COLO829 (cell line): ENCODE data around the gene PLSCR2.
"Not testable (repeated sequence)": the region's sequence is repeated elsewhere in the genome, so short reads cannot be mapped to it uniquely, and the experiment has no call there.

ENCODE experiments used
- DNase-seq: peaks from one replicate; pipeline ENCODE4 v3.0.0; 2012; ENCODE audit warnings: low spot score

The PLSCR2 gene, protein sequence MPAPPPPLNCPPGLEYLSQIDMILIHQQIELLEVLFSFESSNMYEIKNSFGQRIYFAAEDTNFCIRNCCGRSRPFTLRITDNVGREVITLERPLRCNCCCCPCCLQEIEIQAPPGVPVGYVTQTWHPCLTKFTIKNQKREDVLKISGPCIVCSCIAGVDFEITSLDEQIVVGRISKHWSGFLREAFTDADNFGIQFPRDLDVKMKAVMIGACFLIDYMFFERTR

DNA sequence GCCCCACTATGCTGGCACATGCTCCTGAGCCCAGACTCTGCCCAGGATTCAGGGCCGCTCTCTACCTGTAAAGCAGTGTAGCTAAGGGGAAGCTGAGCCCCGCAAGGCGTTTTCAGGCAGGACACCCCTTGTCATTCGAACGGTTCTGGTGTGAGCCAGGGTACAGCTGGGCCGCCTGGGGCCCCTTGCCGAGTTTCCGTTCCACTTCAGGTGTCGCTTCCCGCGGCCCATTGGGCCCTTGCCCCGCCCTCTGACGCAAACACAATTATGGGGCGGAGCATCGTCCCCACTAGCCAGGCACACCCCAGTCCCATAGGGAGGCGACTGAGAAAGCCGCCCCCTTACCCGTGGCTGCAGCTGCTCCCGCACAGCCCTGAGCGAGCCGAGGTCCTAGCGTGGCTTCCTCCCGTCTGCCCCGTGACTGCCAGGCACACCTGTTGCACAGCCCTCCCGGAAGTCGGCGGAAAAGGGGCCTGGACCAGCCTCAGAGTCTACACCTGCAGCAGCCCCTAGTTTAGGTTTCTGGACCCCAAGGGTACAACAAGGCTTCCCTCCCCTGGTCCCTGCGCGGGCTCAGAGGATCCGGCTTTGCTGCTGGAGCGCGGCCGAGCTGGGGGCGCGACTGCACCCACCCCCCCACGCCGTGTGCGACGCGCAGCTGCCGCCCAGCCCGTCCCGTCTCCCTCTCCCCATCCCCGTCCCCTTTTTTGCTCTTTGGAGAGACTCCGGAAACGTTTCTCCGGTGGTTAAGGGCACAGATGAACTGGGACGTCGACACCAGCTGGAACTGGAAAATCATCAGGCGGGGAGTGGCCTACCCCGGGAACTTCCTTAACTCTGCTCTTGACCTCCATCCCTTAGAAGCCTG lies at the start of gene PLSCR2:
TSS of gene PLSCR2 (minus strand) at position 412 of the 868 bp plus-strand sequence. CDS start 9,657 bp downstream, outside the sequence.
- no peak for DNase-seq

DNA sequence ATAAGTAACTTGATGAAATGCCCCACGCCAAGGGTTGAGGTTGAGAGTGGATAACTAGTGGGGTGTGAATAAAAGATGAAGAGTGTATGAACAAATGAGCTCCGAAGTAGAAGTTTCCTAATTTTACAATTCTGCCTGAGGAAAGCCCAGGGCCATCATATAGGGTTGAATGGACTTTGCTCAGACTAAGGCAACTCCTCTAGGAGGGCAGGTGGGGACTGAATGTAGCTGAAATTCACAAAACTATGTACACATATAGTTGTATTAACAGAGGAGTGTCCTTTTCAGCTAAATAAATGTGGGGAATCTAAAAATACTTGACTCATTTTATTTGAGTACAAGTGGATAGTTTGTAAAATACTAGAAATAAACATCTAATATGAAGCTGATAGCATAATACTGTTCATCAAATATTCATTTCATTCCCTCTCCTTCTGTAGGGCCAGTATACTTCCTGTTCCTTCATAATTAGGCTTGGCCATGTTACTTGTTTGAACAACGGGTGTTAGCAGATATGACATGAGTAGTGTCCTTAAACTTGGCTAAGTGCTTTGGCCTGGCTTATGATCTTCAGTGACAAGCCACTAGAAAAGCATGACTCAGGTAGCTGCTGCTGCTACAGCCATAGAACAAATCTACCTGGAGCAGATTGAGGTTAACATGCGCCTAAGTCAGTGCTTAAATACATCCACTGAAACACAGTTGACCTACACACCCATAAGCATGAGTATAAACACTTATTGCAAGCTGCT lies 48.5 kb upstream of the PLSCR2 start:
- no peak for DNase-seq

DNA sequence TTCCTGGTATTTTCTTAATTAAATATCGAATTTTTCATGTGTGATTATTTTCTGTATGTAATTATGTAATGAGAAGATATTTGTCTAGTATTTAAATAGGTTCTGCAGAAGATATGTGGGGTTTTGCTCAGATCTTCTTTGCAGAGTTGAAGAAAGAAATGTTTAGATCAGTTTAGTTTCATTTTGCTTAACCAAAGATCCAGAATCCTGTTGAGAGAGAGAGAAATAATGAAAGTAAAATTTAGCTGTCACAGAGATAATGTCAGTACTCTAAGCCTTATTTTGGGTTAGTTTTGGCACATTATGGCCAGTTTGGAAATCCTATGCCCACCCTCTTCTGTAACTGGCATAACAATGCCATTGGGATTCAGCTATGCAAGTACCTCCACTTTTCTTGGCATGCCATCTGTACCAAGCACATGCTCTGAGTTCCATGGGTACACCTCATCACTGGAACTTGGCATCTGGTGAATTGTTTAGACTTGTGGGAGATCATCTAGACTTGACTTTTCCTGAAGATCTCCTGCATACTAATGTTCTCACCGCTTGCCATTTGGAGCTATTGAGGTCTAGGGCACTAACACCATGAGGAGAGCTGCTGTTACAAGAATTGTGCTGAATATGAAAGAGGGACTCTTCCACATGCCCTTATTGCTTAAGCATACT lies 44.2 kb upstream of the PLSCR2 start:
- no peak for DNase-seq

DNA sequence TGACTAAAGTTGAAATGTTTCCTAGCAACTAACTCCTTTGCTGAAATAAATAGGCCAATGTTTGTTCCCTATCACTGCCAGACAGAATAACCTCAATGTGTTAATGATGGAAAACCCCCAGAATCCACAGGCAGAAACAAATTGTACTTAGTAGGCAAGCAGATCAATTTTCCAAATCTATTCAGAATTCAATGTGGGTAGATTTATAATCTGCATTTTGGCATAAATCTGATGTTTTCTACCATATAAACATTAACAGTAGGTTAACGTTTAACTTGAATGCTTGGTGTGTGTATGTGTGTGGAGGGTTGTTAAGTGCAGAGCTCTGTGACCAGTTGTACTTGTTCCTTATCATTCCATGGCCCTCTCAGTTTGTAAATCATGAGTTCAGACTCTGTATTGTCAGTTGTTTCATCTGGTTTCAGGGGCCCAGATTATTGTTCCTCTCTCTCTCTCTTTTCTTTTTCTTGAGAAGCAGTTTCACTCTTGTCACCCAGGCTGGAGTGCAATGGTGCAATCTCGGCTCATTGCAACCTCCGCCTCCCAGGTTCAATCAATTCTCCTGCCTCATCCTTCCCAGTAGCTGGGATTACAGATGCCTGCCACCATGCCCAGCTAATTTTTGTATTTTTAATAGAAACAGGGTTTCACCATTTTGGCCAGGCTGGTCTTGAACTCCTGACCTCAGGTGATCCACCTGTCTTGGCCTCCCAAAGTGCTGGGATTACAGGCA lies 42.2 kb upstream of the PLSCR2 start:
- DNase-seq: no peak

DNA sequence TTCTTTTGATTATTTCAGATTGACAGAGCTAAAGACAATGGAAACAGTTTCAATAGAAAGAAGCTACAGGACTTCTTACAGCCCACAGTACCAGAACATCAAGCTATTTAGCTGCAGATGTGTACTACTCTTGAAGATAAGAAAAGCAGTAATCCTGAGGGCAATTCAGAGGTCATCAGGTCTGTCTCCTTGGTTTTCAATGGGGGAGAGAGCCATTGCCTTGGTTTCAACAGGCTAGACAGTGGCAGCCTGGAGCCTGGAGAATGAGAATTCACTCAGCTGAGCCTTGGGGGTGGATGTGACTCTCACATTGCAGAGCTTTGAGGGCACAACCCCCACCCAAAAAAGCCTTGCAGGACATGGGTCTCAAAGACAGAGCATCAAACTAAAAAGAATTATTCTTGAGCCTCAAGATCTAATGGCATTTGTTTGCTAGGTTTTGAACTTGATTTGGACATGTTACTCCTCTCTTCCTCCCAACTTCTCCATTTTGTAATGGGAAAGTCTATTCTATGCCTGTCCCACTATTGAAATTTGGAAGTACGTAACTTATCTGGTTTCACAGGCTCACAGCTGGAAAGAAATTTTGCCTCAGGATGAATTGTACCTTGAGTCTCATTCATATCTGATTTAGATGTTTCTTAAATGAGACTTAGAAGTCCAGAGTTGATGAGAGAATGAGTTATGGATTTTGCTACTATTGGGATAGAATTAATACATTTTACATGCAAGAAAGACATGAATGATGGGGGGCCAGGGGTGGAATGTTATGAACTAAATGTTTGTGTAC lies 38.2 kb upstream of the PLSCR2 start:
- DNase-seq: no peak

DNA sequence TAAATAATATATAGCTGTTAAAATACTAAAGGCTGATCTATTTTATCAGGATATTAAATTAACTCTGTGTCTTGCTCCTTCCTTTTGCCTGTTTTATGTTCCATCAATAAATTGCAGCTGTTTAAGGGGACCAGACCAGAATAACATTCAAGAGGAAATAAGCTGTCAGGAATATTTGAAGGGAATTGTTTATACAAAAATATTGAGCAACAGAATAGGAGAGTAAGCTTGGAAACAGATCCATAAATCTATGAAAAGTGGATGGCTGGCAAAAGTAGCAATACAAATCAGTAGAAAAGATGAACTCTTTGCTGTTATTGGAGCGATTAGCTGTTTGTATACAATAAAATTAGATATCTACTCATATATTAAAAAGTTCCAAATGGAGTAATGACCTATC lies 36.2 kb upstream of the PLSCR2 start:
- no peak for DNase-seq

DNA sequence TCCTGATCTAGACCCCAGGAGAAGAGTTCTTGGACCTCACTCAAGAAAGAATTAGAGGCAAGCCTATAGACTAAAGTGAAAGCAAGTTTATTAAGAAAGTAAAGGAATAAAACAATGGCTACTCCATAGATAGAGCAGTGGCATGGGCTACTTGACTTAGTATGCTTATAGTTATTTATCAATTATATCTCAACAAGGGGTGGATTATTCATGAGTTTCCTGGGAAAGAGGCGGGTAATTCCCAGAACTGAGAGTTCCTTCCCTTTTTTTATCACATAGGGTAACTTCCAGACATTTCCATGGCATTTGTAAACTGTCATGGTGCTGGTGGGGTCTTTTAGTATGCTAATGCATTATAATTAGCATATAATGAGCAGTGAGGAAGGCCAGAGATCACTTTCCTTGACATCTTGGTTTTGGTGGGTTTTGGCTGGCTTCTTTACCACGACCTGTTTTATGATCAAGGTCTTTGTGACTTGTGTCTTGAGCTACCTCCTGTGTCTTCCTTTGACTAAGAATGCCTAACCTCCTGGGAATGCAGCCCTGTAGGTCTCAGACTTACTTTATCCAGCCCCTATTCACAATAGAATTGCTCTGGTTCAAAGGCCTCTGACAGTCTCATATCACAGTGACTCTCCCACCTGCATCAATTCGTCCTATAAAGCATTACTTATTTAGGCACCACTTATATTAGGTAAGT lies 35.3 kb upstream of the PLSCR2 start:
- no peak for DNase-seq

DNA sequence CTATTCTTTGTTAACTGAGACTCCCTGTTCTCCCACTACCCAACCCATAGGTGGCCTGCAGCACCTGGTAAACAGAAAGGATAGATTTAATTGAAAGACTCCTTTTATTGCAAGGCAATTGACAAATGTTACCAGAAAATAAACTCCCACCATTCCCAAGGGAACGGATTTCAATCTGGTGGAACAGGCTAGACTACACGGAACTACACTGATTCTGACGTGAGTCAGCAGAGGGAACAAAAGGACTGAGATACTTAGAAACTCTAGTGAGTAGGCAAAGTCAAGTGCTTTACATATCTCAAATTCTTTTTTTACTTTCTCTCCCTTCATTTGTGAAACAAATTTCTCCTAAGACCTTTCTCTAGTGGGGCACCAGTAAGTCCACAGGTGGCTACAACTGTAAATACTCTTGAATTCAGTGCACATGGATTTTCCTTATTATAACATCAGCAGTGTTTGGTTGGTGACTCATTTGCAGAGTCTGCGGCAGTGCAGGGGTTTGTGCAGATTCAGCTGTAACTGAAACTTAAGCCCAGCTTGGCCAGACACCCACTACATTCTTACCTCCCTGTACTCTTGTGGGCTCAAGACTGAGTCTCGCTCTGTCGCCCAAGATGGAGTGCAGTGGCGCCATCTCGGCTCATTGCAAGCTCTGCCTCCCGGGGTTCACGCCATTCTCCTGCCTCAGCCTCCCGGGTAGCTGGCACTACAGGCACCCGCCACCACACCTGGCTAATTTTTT lies 34.3 kb upstream of the PLSCR2 start:
- peak; percentile 42 for DNase-seq

DNA sequence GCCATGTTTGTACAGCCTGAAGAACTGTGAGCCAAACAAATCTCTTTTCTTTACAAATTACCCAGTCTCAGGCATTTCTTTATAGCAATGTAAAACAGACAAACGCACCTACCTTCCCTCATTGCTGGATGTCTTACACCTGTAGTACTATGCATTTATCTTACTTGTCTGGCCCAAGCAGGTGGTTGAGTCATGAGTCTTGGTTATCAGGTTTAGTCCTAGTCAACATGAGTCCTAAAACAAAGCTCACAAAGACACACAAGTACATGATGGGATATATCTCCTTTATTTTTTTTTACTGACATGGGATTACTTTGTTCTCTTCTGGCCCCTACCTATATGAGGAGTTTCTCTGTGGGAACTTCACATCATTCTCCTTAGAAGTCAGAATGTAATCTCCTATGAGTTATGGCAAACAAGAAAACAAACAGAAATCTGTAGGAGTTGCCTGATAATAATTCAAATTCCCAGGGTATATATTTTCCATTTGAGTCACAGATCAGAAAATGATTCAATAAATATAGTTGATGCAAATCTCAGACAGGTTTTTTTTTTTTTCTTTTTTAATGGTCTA lies 33.6 kb upstream of the PLSCR2 start:
- DNase-seq: no peak

DNA sequence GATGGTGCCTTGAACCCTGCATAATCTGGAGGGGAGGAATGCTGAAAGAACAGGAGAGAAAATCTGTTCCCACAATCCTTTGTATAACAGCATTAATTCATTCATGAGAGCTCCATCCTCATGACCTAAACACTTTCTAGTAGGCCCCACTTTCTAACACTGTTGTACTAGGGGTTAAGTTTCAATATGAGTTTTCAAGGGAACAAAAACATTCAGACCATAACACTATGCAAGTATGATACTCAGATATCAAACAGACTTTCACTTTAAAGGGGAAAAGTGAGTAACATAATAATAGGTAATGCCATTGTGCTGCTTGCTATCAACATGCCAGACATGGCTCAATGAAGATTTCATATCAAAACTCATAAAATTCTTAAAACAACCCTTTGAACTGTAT lies 32.4 kb upstream of the PLSCR2 start:
- no peak for DNase-seq

DNA sequence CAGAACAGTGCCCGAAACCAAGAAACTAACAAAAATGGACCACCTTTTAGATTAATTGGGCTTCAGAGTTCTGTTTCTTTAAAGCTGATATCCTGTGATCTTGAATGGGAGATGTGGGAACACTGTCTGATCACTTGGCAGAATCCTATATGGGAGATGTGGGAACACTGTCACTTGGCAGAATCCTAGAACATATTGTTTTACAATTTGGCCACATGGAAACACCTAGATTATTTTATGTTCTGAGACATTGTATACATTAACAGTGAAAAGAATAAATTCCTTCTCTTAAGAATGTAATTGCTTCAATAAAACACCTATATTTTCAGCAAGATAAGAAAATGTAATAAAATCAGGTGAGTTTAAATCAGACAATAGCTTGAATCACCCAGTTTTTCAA lies 30.3 kb upstream of the PLSCR2 start:
- DNase-seq: no peak

DNA sequence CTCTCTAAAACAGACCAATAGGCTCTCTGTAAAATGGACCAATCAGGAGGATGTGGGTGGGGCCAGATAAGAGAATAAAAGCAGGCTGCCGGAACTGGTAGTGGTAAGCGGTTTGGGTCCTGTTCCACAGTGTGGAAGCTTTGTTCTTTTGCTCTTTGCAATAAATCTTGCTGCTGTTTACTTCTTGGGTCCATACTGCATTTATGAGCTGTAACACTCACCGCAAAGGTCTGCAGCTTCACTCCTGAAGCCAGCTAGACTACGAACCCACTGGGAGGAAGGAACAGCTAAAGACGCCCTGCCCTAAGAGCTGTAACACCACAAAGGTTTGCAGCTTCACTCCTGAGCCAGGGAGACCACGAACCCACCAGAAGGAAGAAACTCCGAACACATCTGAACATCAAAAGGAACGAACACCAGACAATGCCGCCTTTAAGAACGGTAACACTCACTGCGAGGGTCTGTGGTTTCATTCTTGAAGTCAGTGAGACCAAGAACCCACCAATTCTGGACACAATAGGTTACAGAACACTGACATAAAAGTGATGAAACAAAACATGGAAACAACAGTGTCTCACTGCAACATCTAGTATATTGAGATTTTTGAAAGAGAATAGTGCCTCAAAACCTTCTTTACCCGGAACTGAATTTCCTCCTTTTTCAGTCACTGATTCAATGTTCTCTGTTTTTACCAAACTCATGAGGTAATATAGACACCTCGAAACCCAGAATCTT lies 28.8 kb upstream of the PLSCR2 start:
- DNase-seq: no peak

DNA sequence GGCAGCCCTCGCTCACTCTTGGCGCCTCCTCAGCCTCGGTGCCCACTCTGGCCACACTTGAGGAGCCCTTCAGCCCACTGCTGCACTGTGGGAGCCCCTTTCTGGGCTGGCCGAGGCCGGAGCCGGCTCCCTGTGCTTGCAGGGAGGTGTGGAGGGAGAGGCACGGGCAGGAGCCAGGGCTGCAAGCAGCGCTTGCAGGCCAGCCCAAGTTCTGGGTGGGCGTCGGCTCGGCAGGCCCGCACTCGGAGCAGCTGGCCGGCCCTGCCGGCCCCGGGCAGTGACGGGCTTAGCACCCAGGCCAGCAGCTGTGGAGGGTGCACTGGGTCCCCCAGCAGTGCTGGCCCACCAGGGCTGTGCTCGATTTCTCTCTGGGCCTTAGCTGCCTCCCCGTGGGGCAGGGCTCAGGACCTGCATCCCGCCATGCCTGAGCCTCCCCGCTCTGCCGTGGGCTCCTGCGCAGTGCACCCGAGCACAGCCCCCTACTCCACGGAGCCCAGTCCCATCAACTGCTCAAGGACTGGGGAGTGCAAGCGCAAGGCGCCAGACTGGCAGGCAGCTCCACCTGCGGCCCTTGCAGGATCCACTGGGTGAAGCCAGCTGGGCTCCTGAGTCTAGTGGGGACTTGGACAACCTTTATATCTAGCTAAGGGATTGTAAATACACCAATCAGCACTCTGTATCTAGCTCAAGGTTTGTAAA lies 27.9 kb upstream of the PLSCR2 start:
- DNase-seq: not testable (repeated sequence)

DNA sequence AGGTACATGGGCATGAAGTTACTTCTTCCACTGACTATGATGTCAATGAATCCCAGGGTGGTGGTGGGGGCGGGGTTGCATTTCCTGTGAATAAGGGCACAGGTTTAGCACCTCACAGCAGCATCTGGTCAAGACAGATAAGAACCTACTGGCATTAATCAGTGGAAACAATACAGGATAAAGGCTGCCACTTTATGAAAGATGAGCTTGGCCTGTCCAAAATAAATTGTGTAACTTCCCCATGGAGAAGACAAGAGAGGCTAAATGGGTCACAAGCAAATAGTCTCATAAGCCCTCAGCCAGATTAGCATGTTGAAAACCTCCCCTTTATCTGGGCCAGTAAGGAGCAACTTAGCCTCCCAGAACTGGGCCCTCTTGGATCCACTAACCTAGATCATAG lies 27.4 kb upstream of the PLSCR2 start:
- no peak for DNase-seq

DNA sequence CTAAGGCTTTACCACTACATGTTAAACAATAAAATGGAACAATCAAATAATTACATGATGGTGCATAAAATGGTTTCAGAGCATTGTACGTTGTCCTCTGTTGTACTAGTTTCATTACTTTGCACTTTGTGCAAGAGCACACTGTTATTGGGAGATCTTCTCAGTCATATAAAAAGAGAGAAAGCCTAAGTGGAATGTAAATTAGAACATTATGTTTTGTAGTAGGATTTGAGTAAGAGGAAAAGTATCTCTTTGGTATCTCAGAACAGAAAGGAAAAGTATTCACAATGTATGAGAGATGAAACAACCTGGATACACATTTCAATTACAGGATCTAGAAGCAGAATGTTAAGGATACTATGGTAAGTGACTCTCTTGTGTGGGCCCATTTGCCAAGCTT lies 26.9 kb upstream of the PLSCR2 start:
- DNase-seq: no peak

DNA sequence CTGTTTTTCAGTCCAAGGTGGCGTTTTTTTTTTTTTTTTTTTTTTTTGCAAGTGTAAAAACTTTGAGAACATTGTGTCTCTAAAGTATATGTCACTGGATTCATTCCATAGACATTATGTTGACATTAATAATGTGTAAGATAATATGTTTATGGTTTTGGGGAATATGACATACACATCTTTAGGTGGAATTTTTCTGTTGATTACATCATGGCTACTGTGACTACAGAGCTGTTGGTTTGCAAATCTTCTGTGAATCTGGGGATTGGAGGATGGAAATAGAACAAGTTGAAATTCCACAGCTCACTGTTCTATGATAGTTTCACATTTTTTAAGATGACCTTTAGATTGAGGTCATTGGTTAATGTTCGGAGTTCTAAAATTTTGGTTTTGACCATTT lies 24.4 kb upstream of the PLSCR2 start:
- DNase-seq: no peak

DNA sequence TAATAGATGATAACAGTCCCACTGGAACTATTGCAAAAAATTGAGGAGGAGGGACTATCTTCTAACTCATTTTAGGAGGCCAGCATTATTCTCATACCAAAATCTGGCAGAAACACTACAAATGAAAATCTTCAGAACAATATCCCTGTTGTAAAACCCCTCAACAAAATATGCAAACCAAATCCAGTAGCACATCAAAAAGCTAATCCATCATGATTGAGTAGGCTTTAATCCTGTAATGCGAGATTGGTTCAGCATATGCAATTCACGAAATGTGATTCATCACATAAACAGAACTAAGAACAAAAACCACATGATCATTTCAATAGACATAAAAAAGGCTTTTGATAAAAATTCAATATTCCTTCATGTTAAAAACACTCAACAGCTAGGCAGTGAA lies 23.9 kb upstream of the PLSCR2 start:
- peak; percentile 54 for DNase-seq

DNA sequence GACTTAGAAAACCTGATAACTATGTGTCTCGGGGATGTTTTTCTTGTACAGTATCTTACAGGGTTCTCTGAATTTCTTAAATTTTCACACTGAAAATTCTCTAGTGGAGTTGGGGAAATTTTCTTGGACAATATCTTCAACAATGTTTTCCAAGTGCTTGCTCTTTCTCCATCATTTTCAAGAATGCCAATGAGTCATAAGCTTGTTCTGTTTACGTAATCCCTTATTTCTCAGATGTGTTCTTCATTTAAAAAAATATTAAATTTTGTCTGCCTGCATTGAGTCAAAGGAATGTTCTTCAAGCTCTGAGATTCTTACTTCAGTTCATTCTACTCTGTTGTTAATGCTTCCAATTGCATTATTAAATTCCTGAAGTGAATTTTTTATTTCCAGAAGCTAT lies 21.9 kb upstream of the PLSCR2 start:
- no peak for DNase-seq
